PC-3 (cell line): Measurements from ENCODE around the gene ZFHX3.

Experiments
- CTCF ChIP-seq: fragments of 300-600 bp; sonication (generic); conservative IDR thresholded peaks from 2 replicates; pipeline ENCODE4 v1.5.1; 2017; ENCODE audit warnings: antibody characterized with exemption, low read depth, mild to moderate bottlenecking, low read length
- EZH2 ChIP-seq: fragments of 300-600 bp; sonication (generic); IDR thresholded peaks from one replicate; pipeline ENCODE4 v1.6.1; 2017; ENCODE audit warnings: antibody characterized with exemption, mild to moderate bottlenecking, low read length; ENCODE audit not compliant: unreplicated experiment
- EZH2phosphoT487 ChIP-seq: fragments of 300-600 bp; sonication (generic); IDR thresholded peaks from 2 replicates; pipeline ENCODE4 v1.6.1; 2018; ENCODE audit warnings: mild to moderate bottlenecking, antibody characterized with exemption, low read length, borderline replicate concordance

GRCh38 chr16:73054498-73054812 is 6.5 kb upstream of the ZFHX3 start:
- TF ChIP-seq EZH2 = no peak
- no peak for TF ChIP-seq EZH2phosphoT487
- TF ChIP-seq CTCF = no peak
